IMR-90 (cell line): ENCODE results near the gene GRK5. TPM values are rescaled to one million over a fixed set of nuclear protein-coding genes. Genes with fewer than 3 reads are reported as not detected.
A peak's percentile ranks its signal among the peaks of the same experiment; 100 is the strongest.

Experiments
- ATAC-seq: fragments of 200-7000 bp; cut with Tn5 transposase; 2 replicates; pipeline ENCODE4 v1.9.1; 2020; ENCODE audit warnings: low read depth, mild to moderate bottlenecking, moderate library complexity
- BruUV-seq: library from RNA; stranded (reverse); fragments of 400-500 nt; replicated peaks from 2 replicates; lab custom pipeline; 2021; lab: Mats Ljungman, UMichigan
- CTCF ChIA-PET: fragments of 300-600 bp; formaldehyde crosslinking; extraction: SDS; loops from one replicate; lab custom pipeline; 2021; ENCODE audit warnings: antibody characterized with exemption; lab: Yijun Ruan, JAX
- POLR2A ChIA-PET: fragments of 300-600 bp; sonication (Branson Sonifier 250); formaldehyde crosslinking; loops from one replicate; lab custom pipeline; 2022; ENCODE audit warnings: antibody characterized with exemption; ENCODE audit not compliant: unreplicated experiment; lab: Charles Lee
- DNase-seq: peaks from one replicate; pipeline ENCODE4 v3.0.0; 2013
- H2AFZ ChIP-seq: replicated peaks from 2 replicates; pipeline ENCODE3; 2013; ENCODE audit warnings: low read length, mild to moderate bottlenecking; ENCODE audit not compliant: poor library complexity
- H2AK5ac ChIP-seq: 2 replicates; pipeline ENCODE4 v1.6.1; 2013; ENCODE audit warnings: low read depth, low read length, inconsistent platforms
- H2AK9ac ChIP-seq: replicated peaks from 2 replicates; pipeline ENCODE3; 2013; ENCODE audit warnings: mild to moderate bottlenecking, low read depth, low read length, moderate library complexity; ENCODE audit not compliant: poor library complexity
- H2BK120ac ChIP-seq: 2 replicates; pipeline ENCODE4 v1.6.1; 2013; ENCODE audit warnings: low read depth, low read length, inconsistent platforms
- H2BK15ac ChIP-seq: 3 replicates; pipeline ENCODE4 v1.6.1; 2013; ENCODE audit warnings: low read depth, low read length, inconsistent platforms
- H2BK20ac ChIP-seq: 2 replicates; pipeline ENCODE4 v1.6.1; 2013; ENCODE audit warnings: low read depth, mild to moderate bottlenecking, inconsistent platforms, low read length, moderate library complexity
- H2BK5ac ChIP-seq: 2 replicates; pipeline ENCODE4 v1.6.1; 2013; ENCODE audit warnings: mild to moderate bottlenecking, low read depth, low read length, inconsistent platforms; ENCODE audit not compliant: poor library complexity, severe bottlenecking
- H3K14ac ChIP-seq: replicated peaks from 2 replicates; pipeline ENCODE4 v1.6.1; 2013; ENCODE audit warnings: low read depth, low read length, inconsistent platforms
- H3K18ac ChIP-seq: 2 replicates; pipeline ENCODE4 v1.6.1; 2013; ENCODE audit warnings: low read depth, low read length, control low read depth
- H3K23ac ChIP-seq: 2 replicates; pipeline ENCODE4 v1.6.1; 2013; ENCODE audit warnings: low read depth, low read length, inconsistent platforms
- H3K27ac ChIP-seq: 2 replicates; pipeline ENCODE4 v1.5.1; 2013; ENCODE audit warnings: mild to moderate bottlenecking, control low read depth, low read length; ENCODE audit not compliant: insufficient read depth
- H3K27me3 ChIP-seq: 2 replicates; pipeline ENCODE4 v1.6.1; 2013; ENCODE audit warnings: low read length; ENCODE audit not compliant: control insufficient read depth, insufficient read depth
- H3K36me3 ChIP-seq: 2 replicates; pipeline ENCODE4 v1.6.1; 2013; ENCODE audit warnings: low read length, mixed read lengths; ENCODE audit not compliant: control insufficient read depth, insufficient read depth
- H3K4ac ChIP-seq: 2 replicates; pipeline ENCODE4 v1.6.1; 2013; ENCODE audit warnings: low read depth, low read length, inconsistent platforms
- H3K4me1 ChIP-seq: 2 replicates; pipeline ENCODE4 v1.6.1; 2013; ENCODE audit warnings: low read length, mixed read lengths; ENCODE audit not compliant: control insufficient read depth, insufficient read depth
- H3K4me2 ChIP-seq: 2 replicates; pipeline ENCODE4 v1.6.1; 2013; ENCODE audit warnings: low read depth, mild to moderate bottlenecking, control low read depth, low read length, moderate library complexity
- H3K4me3 ChIP-seq: 2 replicates; pipeline ENCODE4 v1.5.1; 2013; ENCODE audit warnings: low read depth, mild to moderate bottlenecking, control low read depth, low read length, moderate library complexity; ENCODE audit not compliant: insufficient read depth
- H3K56ac ChIP-seq: 2 replicates; pipeline ENCODE4 v1.6.1; 2013; ENCODE audit warnings: low read length, inconsistent platforms; ENCODE audit not compliant: insufficient read depth; ENCODE audit errors: extremely low read depth
- H3K79me1 ChIP-seq, 2 experiments: 2 replicates each; pipeline ENCODE4 v1.6.1; 2013; ENCODE audit warnings: low read length in 2 of 2, inconsistent platforms in 1 of 2, low read depth in 1 of 2
- H3K9ac ChIP-seq: 2 replicates; pipeline ENCODE4 v1.6.1; 2013; ENCODE audit warnings: low read depth, low read length, control low read depth
- H3K9me1 ChIP-seq: 2 replicates; pipeline ENCODE4 v1.6.1; 2013; ENCODE audit warnings: low read length, inconsistent platforms; ENCODE audit not compliant: insufficient read depth
- H3K9me3 ChIP-seq: 2 replicates; pipeline ENCODE4 v1.6.1; 2013; ENCODE audit warnings: low read length; ENCODE audit not compliant: control insufficient read depth, insufficient read depth
- H4K20me1 ChIP-seq: 2 replicates; pipeline ENCODE4 v1.6.1; 2013; ENCODE audit warnings: low read length, inconsistent platforms; ENCODE audit not compliant: insufficient read depth
- H4K5ac ChIP-seq: 2 replicates; pipeline ENCODE4 v1.6.1; 2013; ENCODE audit warnings: mild to moderate bottlenecking, low read depth, low read length, control low read depth
- H4K8ac ChIP-seq, 2 experiments: 2 replicates each; pipeline ENCODE4 v1.6.1; 2013; ENCODE audit warnings: low read depth in 2 of 2, low read length in 2 of 2, control low read depth in 1 of 2, inconsistent platforms in 1 of 2
- H4K91ac ChIP-seq: 2 replicates; pipeline ENCODE4 v1.6.1; 2013; ENCODE audit warnings: low read depth, low read length, inconsistent platforms; ENCODE audit not compliant: insufficient read depth
- CEBPB ChIP-seq: IDR thresholded peaks from 2 replicates; pipeline ENCODE4 v1.6.1; 2012; ENCODE audit warnings: low read depth, low read length, improper control_type of control experiment
- CTCF ChIP-seq: conservative IDR thresholded peaks from 2 replicates; pipeline ENCODE4 v1.5.1; 2012; ENCODE audit warnings: mild to moderate bottlenecking, low read depth, low read length, improper control_type of control experiment
- FOS ChIP-seq: fragments of 150-350 bp; IDR thresholded peaks from 2 replicates; pipeline ENCODE4 v1.6.1; 2016; ENCODE audit warnings: low read depth, low read length
- MAFK ChIP-seq: IDR thresholded peaks from 2 replicates; pipeline ENCODE4 v1.6.1; 2012; ENCODE audit warnings: low read depth, low read length, improper control_type of control experiment
- MXI1 ChIP-seq: IDR thresholded peaks from 2 replicates; pipeline ENCODE4 v1.6.1; 2012; ENCODE audit warnings: low read depth, mild to moderate bottlenecking, low read length, moderate library complexity, borderline replicate concordance
- RAD21 ChIP-seq: IDR thresholded peaks from 2 replicates; pipeline ENCODE4 v1.6.1; 2012; ENCODE audit warnings: low read length, improper control_type of control experiment
- RCOR1 ChIP-seq: IDR thresholded peaks from 2 replicates; pipeline ENCODE4 v1.6.1; 2012; ENCODE audit warnings: mild to moderate bottlenecking, low read length, improper control_type of control experiment; ENCODE audit not compliant: insufficient replicate concordance
- WGBS, 2 experiments: methylation state at CpG; one replicate each; pipeline versions ENCODE4 v1.1.5 to v1.1.7; 2013; ENCODE audit warnings: missing lambda C conversion rate in 2 of 2; ENCODE audit not compliant: insufficient read length in 1 of 2; ENCODE audit errors: extremely low coverage in 2 of 2; 5-methylcytosine and 5-hydroxymethylcytosine counted together
- dilution Hi-C: fragments of 300-500 bp; cut with HindIII; formaldehyde crosslinking; loops from one replicate; pipeline ENCODE4 v1.14.3; 2018; ENCODE audit warnings: low sequenced_read_pairs; ENCODE audit not compliant: unreplicated experiment
- in situ Hi-C: fragments of 300-500 bp; cut with MboI; formaldehyde crosslinking; loops from 3 replicates; pipeline ENCODE4 v1.14.3; 2019; ENCODE audit warnings: low sequenced_read_pairs, inconsistent platforms, mixed read lengths
- intact Hi-C: fragments of 100-400 bp; cut with micrococcal nuclease; formaldehyde crosslinking; loops from 2 replicates; pipeline ENCODE4 v1.10.0; 2022
- polyA plus RNA-seq, 3 experiments: library from polyadenylated mRNA; depleted of rRNA; stranded (reverse); fragments of >200 nt; gene quantifications; 2 replicates each; pipeline ENCODE4 v1.2.3, GENCODE V29; 2012; ENCODE audit warnings: low replicate concordance in 1 of 3
- total RNA-seq: library from RNA; depleted of rRNA; stranded (reverse); fragments of >200 nt; gene quantifications from 2 replicates; pipeline ENCODE4 v1.2.3, GENCODE V29; 2012

GRK5 gene
- total and polyA plus RNA-seq, 2 of the 4 experiments (the other 2 are of a cell fraction), result 12.9 to 16.3 TPM

- Histone ChIP-seq H2AFZ (no peak overlapping the region), H3K27ac (no peak overlapping the region), H2AK5ac (no peak overlapping the region), H3K9me3 (no peaks in the 10 kb centered on the region), H3K56ac (no peak overlapping the region), H3K9me1 (0 out of 2 replicates have a peak, but pooled peaks cover 5% of the 10 kb centered on the region), H3K79me1 (peaks cover 5 to 27% of the 10 kb centered on the region in 2 experiments), H2BK20ac (no peak overlapping the region), H4K8ac (no peak overlapping the region), H3K23ac (no peak overlapping the region), H3K27me3 (no peaks in the 10 kb centered on the region), H2BK15ac (no peak overlapping the region), H4K91ac (no peak overlapping the region), H3K18ac (no peak overlapping the region), H2BK5ac (no peak overlapping the region), H2AK9ac (no peak overlapping the region), H3K9ac (no peak overlapping the region), H3K36me3 (peaks cover 20% of the 10 kb centered on the region), H3K4me1 (peaks cover 7% of the 10 kb centered on the region), H3K4ac (0 out of 2 replicates have a peak overlapping the region, but pooled peaks have one; percentile 3), H3K4me3 (no peak overlapping the region), H4K5ac (no peak overlapping the region), H3K14ac (no peak overlapping the region), H3K4me2 (no peak overlapping the region), H2BK120ac (no peak overlapping the region), H4K20me1 (no peaks in the 10 kb centered on the region)
- in situ Hi-C loops, result no loop called here
- no peak for ATAC-seq
- DNase-seq, result no peak
- no TSS peak for BruUV-seq
- WGBS, 2 experiments, result 84% methylated on average over 7 of the region's 8 CpGs; no CpG with 5 or more reads in 1 of the 2 experiments
- POLR2A ChIA-PET, result no interaction called here
- dilution Hi-C loops, result no loop called here
- TF ChIP-seq MAFK (no peak), RAD21 (no peak), CEBPB (no peak), RCOR1 (no peak), MXI1 (no peak), CTCF (no peak), FOS (no peak)
- intact Hi-C loops, result no loop called here
- CTCF ChIA-PET, result no interaction called here
Measured at GRCh38 chr10:119166564-119166963, 40.8 kb upstream of the GRK5 start.
